Epithelial cell of proximal tubule (primary cell): Measurements from ENCODE around the gene CEP350. TPM values are rescaled to one million over a fixed set of nuclear protein-coding genes. Genes with fewer than 3 reads are reported as not detected.

ENCODE experiments used
- DNase-seq: peaks from one replicate; pipeline ENCODE4 v3.0.0-alpha.2; 2011; ENCODE audit warnings: low read depth
- H3K4me3 ChIP-seq: 2 replicates; pipeline ENCODE4 v1.5.1; 2011; ENCODE audit warnings: low read depth, mild to moderate bottlenecking, low read length
- CTCF ChIP-seq: conservative IDR thresholded peaks from 2 replicates; pipeline ENCODE4 v1.5.1; 2012; ENCODE audit warnings: low read depth, mild to moderate bottlenecking, low read length
- total RNA-seq: library from RNA; depleted of rRNA; stranded (reverse); fragments of >200 nt; gene quantifications from 2 replicates; pipeline ENCODE4 v1.2.3, GENCODE V29; 2015

The CEP350 gene
- 15.8 and 26.4 TPM in 2 replicates for total RNA-seq

- peak within 1 kb of the TSS; percentile 94 for H3K4me3 ChIP-seq
- no peak for TF ChIP-seq CTCF
- DNase-seq: peak; percentile 94
Measured at GRCh38 chr1:179954493-179955286, at the start of gene CEP350. CEP350 (plus strand) TSS chr1:179954810; CDS start chr1:179986182, 31,372 bp downstream.

- no peak for DNase-seq
- TF ChIP-seq CTCF: no peak
- H3K4me3 ChIP-seq: no peak overlapping the region
Measured at GRCh38 chr1:179910934-179911333, 43.7 kb upstream of the CEP350 start.

- DNase-seq: no peak
- H3K4me3 ChIP-seq: no peak overlapping the region
- TF ChIP-seq CTCF: no peak
Measured at GRCh38 chr1:179911812-179912211, 42.8 kb upstream of the CEP350 start.

GRCh38 chr1:179917601-179918429, 36.8 kb upstream of the CEP350 start:
- no peak for TF ChIP-seq CTCF
- H3K4me3 ChIP-seq: no peak overlapping the region
- no peak for DNase-seq

GRCh38 chr1:179921472-179921871, 33.1 kb upstream of the CEP350 start:
- DNase-seq: no peak
- no peak overlapping the region for H3K4me3 ChIP-seq
- TF ChIP-seq CTCF: no peak

- no peak for DNase-seq
- H3K4me3 ChIP-seq: no peak overlapping the region
- TF ChIP-seq CTCF: no peak
Measured at GRCh38 chr1:179921981-179922872, 32.4 kb upstream of the CEP350 start.
